ENCODE data around the gene MACROD2. TPM values are rescaled to one million over a fixed set of nuclear protein-coding genes. Genes with fewer than 3 reads are reported as not detected.

Gene MACROD2
- total RNA-seq, 1 experiment from 2014 or later: 1.6 TPM

DNA sequence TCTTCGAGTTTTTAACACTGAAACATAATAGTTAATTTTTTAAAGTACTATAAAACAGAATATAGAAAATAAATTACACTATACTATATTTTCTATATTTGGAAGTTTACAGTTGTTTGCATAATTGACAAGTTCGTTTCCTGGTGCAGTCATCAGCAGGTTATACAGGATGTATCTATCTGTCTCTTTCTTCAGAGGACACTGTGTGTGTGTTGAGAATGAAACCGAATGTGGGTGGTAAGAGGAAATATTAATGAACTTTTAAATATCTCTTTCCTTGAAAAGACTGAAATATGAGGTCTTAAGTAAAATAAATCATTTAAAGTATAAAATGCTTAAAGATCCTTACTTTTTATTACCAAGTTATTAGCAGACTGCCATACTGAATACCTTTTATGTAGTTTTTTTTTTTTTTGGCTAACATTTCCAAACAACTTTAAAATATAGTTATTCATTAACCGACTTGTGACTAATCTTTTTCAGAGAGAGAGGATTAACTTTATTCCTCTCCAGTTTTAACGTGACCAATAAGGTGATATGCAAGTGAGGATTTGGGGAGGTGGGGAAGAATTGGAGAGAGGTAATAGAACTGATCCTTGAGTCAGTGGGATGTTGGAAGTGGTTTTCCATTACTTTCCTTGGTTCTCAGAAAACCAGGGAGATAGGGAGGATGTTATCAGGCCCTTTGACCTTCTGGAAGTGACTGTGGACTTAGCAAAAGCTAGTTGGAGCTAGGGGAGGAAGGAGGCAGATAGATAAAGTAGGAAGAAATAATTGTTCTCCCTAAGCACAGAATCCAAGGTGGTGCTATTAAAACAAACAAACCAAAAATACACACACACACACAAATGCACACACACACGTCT is 722.1 kb downstream of the MACROD2 start:
- H2BK15ac ChIP-seq (ENCODE audit: low read depth, low read length): no peak overlapping the region
- Mint-ChIP-seq H3K9me3 (peaks cover 0 to 2% of the 10 kb centered on the region in 2 experiments; a peak in 1 of 5 replicates), H3K27ac (peak overlapping the region; percentile 12 to 96 (median 87); a peak in 5 of 7 replicates), H3K27me3 (ENCODE audit: low read depth) (no peaks in the 10 kb centered on the region), H3K4me1 (peaks cover 55 to 56% of the 10 kb centered on the region in 2 experiments), H3K4me3 (no peak overlapping the region), H3K36me3 (ENCODE audit: insufficient read depth in 1 of 3, low read depth in 3 of 3) (peaks cover 0 to 8% (median 4%) of the 10 kb centered on the region in 3 experiments; a peak in 3 of 7 replicates)
- DNase-seq: no peak
- no peaks in the 10 kb centered on the region for H3K79me2 ChIP-seq (ENCODE audit: insufficient read depth, low read length)
- WGBS (ENCODE audit: extremely low coverage, insufficient read length, low lambda C conversion rate): no CpG with 5 or more reads among the region's 6 CpGs
- no peak overlapping the region for H3K4me2 ChIP-seq (ENCODE audit: insufficient read depth, insufficient read length, low read length)
- H3K9me3 ChIP-seq (ENCODE audit: control insufficient read depth, low read depth, low read length): no peaks in the 10 kb centered on the region
- H4K20me1 ChIP-seq (ENCODE audit: control insufficient read depth, insufficient read depth, insufficient read length): no peaks in the 10 kb centered on the region
- no peak overlapping the region for H2BK120ac ChIP-seq (ENCODE audit: low read depth, low read length, poor library complexity, severe bottlenecking)
- H2BK5ac ChIP-seq (ENCODE audit: insufficient read length, low read length): no peak overlapping the region
- H3K56ac ChIP-seq (ENCODE audit: insufficient read length, low read depth, low read length): no peak overlapping the region
- no peaks in the 10 kb centered on the region for H3K27me3 ChIP-seq (ENCODE audit: insufficient read depth, low read length)
- H3K79me1 ChIP-seq (ENCODE audit: insufficient read depth, low read depth, low read length, poor library complexity, severe bottlenecking): no peaks in the 10 kb centered on the region
- H3K18ac ChIP-seq (ENCODE audit: insufficient read length, low read depth, low read length): no peak overlapping the region
- H3K4me1 ChIP-seq (ENCODE audit: insufficient read depth, low read length): peaks cover 4% of the 10 kb centered on the region; the same call in 1 of the 2 replicates
- H3K4ac ChIP-seq (ENCODE audit: low read depth, low read length): no peak overlapping the region
- no peaks in the 10 kb centered on the region for H3K23me2 ChIP-seq (ENCODE audit: insufficient read length, low read depth, low read length, poor library complexity, severe bottlenecking)
- H4K91ac ChIP-seq (ENCODE audit: insufficient read length, low read depth, low read length): no peak overlapping the region
- H2AFZ ChIP-seq (ENCODE audit: low read length): no peak overlapping the region
- H3T11ph ChIP-seq (ENCODE audit: low read length): no peak overlapping the region
- H3K9ac ChIP-seq (ENCODE audit: extremely low read depth, insufficient read length, low read length): no peak overlapping the region
- TF ChIP-seq, protein P1, sequence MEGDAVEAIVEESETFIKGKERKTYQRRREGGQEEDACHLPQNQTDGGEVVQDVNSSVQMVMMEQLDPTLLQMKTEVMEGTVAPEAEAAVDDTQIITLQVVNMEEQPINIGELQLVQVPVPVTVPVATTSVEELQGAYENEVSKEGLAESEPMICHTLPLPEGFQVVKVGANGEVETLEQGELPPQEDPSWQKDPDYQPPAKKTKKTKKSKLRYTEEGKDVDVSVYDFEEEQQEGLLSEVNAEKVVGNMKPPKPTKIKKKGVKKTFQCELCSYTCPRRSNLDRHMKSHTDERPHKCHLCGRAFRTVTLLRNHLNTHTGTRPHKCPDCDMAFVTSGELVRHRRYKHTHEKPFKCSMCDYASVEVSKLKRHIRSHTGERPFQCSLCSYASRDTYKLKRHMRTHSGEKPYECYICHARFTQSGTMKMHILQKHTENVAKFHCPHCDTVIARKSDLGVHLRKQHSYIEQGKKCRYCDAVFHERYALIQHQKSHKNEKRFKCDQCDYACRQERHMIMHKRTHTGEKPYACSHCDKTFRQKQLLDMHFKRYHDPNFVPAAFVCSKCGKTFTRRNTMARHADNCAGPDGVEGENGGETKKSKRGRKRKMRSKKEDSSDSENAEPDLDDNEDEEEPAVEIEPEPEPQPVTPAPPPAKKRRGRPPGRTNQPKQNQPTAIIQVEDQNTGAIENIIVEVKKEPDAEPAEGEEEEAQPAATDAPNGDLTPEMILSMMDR (conservative IDR thresholded peaks at IDR 0.05): no peak
- H4K5ac ChIP-seq (ENCODE audit: insufficient read length, low read depth, low read length): no peak overlapping the region
- H3K27ac ChIP-seq (ENCODE audit: insufficient read length, low read depth, low read length): no peak overlapping the region
- no peak overlapping the region for H2BK20ac ChIP-seq (ENCODE audit: low read depth, low read length, poor library complexity, severe bottlenecking)
- H3K14ac ChIP-seq (ENCODE audit: insufficient read depth, low read length): no peak overlapping the region
- H2AK5ac ChIP-seq (ENCODE audit: insufficient read length, low read length): no peak overlapping the region
- no peak overlapping the region for H4K8ac ChIP-seq (replicated peaks; ENCODE audit: insufficient read length, low read depth, low read length)
- no peak overlapping the region for H3K23ac ChIP-seq (ENCODE audit: insufficient read length, low read depth, low read length)
- no peak overlapping the region for H2BK12ac ChIP-seq (ENCODE audit: insufficient read length, low read depth, low read length)

Measured in H9 (cell line).